A549 (cell line): Measurements from ENCODE around the gene NSUN3. TPM values are rescaled to one million over a fixed set of nuclear protein-coding genes. Genes with fewer than 3 reads are reported as not detected.

Experiments used
- ATAC-seq, 2 experiments: fragments of 200-7000 bp in 1 of 2; fragments of >200 bp in 1 of 2; cut with Nextera tagmentation in 1 of 2; cut with Tn5 transposase in 1 of 2; 3 replicates each; pipeline versions ENCODE4 v1.8.0 to v1.9.1; 2018 to 2020; ENCODE audit warnings: mild to moderate bottlenecking in 1 of 2, moderate library complexity in 1 of 2
- CTCF ChIA-PET: fragments of 300-600 bp; sonication (Branson Sonifier 250); formaldehyde crosslinking; extraction: SDS; loops from one replicate; lab custom pipeline; 2021; ENCODE audit warnings: antibody characterized with exemption, inconsistent platforms; lab: Yijun Ruan, JAX
- POLR2A ChIA-PET: fragments of 350-600 bp; formaldehyde crosslinking; extraction: SDS; loops from one replicate; lab custom pipeline; 2021; ENCODE audit warnings: antibody characterized with exemption, inconsistent platforms; lab: Yijun Ruan, JAX
- DNase-seq, 2 experiments: peaks; one replicate each; pipeline versions ENCODE4 v3.0.0 to v3.0.0-alpha.2; 2011 to 2016; ENCODE audit warnings: low read depth in 1 of 2, low spot score in 1 of 2
- FAIRE-seq: peaks from 2 replicates; lab custom pipeline; 2011; peaks lifted over from hg19 to GRCh38; lab: Jason Lieb, UNC
- H3K27ac ChIP-seq, 2 experiments: fragments of >200 bp; sonication (Bioruptor Twin); formaldehyde crosslinking; 3 replicates each; pipeline ENCODE4 v1.5.1; 2016 to 2017
- H3K4me1 ChIP-seq: fragments of >200 bp; sonication (Bioruptor Twin); formaldehyde crosslinking; 3 replicates; pipeline ENCODE4 v1.6.1; 2016
- H3K4me2 ChIP-seq: fragments of >200 bp; sonication (Bioruptor Twin); formaldehyde crosslinking; 3 replicates; pipeline ENCODE4 v1.6.1; 2016
- H3K4me3 ChIP-seq: fragments of >200 bp; sonication (Bioruptor Twin); formaldehyde crosslinking; 3 replicates; pipeline ENCODE4 v1.5.1; 2016
- H3K9me3 ChIP-seq: fragments of >200 bp; sonication (Bioruptor Twin); formaldehyde crosslinking; 3 replicates; pipeline ENCODE4 v1.6.1; 2016
- BHLHE40 ChIP-seq: IDR thresholded peaks from 2 replicates; pipeline ENCODE4 v1.6.1; 2012; ENCODE audit warnings: low read depth, low read length, inconsistent platforms
- CEBPB ChIP-seq, 2 experiments: fragments of >200 bp in 1 of 2; sonication (Bioruptor Twin) in 1 of 2; formaldehyde crosslinking in 1 of 2; IDR thresholded peaks; 2 replicates each; pipeline ENCODE4 v1.6.1; 2012 to 2016
- CHD2 ChIP-seq: fragments of 150-350 bp; IDR thresholded peaks from 2 replicates; pipeline ENCODE4 v1.6.1; 2014; ENCODE audit warnings: low read length; ENCODE audit not compliant: partially characterized antibody
- CHD4 ChIP-seq: fragments of 200-600 bp; sonication (generic); IDR thresholded peaks from 2 replicates; pipeline ENCODE4 v1.6.1; 2016; ENCODE audit warnings: antibody characterized with exemption, mild to moderate bottlenecking, borderline replicate concordance
- EHMT2 ChIP-seq: fragments of 200-600 bp; sonication (generic); IDR thresholded peaks from 2 replicates; pipeline ENCODE4 v1.6.1; 2016; ENCODE audit warnings: antibody characterized with exemption, low read depth, mild to moderate bottlenecking, moderate library complexity
- EP300 ChIP-seq, 2 experiments: fragments of >200 bp; sonication (Bioruptor Twin); formaldehyde crosslinking; IDR thresholded peaks; 2 replicates in 1 of 2; 3 replicates in 1 of 2; pipeline ENCODE4 v1.6.1; 2016 to 2017
- FOSB ChIP-seq: fragments of 250-450 bp; sonication (Bioruptor Pico); IDR thresholded peaks from 2 replicates; pipeline ENCODE4 v1.5.0; 2020; ENCODE audit warnings: mild to moderate bottlenecking, moderate library complexity
- FOXS1 ChIP-seq: fragments of 250-450 bp; sonication (Bioruptor Pico); IDR thresholded peaks from 2 replicates; pipeline ENCODE4 v1.5.0; 2020; ENCODE audit warnings: mild to moderate bottlenecking, moderate library complexity
- HOXB13 ChIP-seq: fragments of 250-450 bp; sonication (Bioruptor Pico); IDR thresholded peaks from 2 replicates; pipeline ENCODE4 v1.5.0; 2020; ENCODE audit warnings: low read depth, mild to moderate bottlenecking, moderate library complexity
- HOXB5 ChIP-seq: fragments of 250-450 bp; sonication (Bioruptor Pico); IDR thresholded peaks from 2 replicates; pipeline ENCODE4 v1.5.0; 2020; ENCODE audit warnings: mild to moderate bottlenecking, moderate library complexity
- JUNB ChIP-seq: fragments of >200 bp; sonication (Bioruptor Twin); formaldehyde crosslinking; IDR thresholded peaks from 2 replicates; pipeline ENCODE4 v1.6.1; 2016
- KDM1A ChIP-seq: fragments of 200-600 bp; sonication (generic); IDR thresholded peaks from 2 replicates; pipeline ENCODE4 v1.6.1; 2016; ENCODE audit warnings: low read depth, mild to moderate bottlenecking
- MAZ ChIP-seq: fragments of 150-350 bp; IDR thresholded peaks from 2 replicates; pipeline ENCODE4 v1.6.1; 2014; ENCODE audit warnings: antibody characterized with exemption, low read depth, low read length, borderline replicate concordance
- NFE2L2 ChIP-seq: fragments of 150-350 bp; conservative IDR thresholded peaks from 2 replicates; pipeline ENCODE4 v1.6.1; 2014; ENCODE audit warnings: low read length
- PHF8 ChIP-seq: fragments of 200-600 bp; sonication (generic); IDR thresholded peaks from 2 replicates; pipeline ENCODE4 v1.6.1; 2016; ENCODE audit warnings: low read depth, mild to moderate bottlenecking, antibody characterized with exemption, moderate library complexity, borderline replicate concordance
- POLR2A ChIP-seq: IDR thresholded peaks from 2 replicates; pipeline ENCODE4 v1.6.1; 2012; ENCODE audit warnings: mild to moderate bottlenecking, low read length
- RAD21 ChIP-seq, 2 experiments: fragments of >200 bp in 1 of 2; sonication (Bioruptor Twin) in 1 of 2; formaldehyde crosslinking in 1 of 2; IDR thresholded peaks in 1 of 2; conservative IDR thresholded peaks in 1 of 2; 2 replicates in 1 of 2; 3 replicates in 1 of 2; pipeline ENCODE4 v1.6.1; 2012 to 2018; ENCODE audit warnings: inconsistent platforms in 1 of 2
- RCOR1 ChIP-seq: fragments of 150-350 bp; IDR thresholded peaks from 2 replicates; pipeline ENCODE4 v1.6.1; 2014; ENCODE audit warnings: antibody characterized with exemption, low read length, low read depth
- RFX5 ChIP-seq: fragments of 450-650 bp; IDR thresholded peaks from 2 replicates; pipeline ENCODE4 v1.7.1; 2014; ENCODE audit warnings: antibody characterized with exemption, mild to moderate bottlenecking, moderate library complexity
- SREBF2 ChIP-seq: fragments of 450-650 bp; IDR thresholded peaks from 2 replicates; pipeline ENCODE4 v1.6.1; 2014; ENCODE audit warnings: mild to moderate bottlenecking, moderate library complexity
- TFCP2L1 ChIP-seq: fragments of 250-450 bp; sonication (Bioruptor Pico); IDR thresholded peaks from 2 replicates; pipeline ENCODE4 v1.5.0; 2021; ENCODE audit warnings: mild to moderate bottlenecking
- ZNF302 ChIP-seq: fragments of 250-450 bp; sonication (Bioruptor Pico); IDR thresholded peaks from 2 replicates; pipeline ENCODE4 v1.9.0; 2021; ENCODE audit warnings: inconsistent platforms, mild to moderate bottlenecking, moderate library complexity
- WGBS: methylation state at CpG from one replicate; pipeline ENCODE4 v1.1.6; 2017; ENCODE audit errors: missing lambda C conversion rate; 5-methylcytosine and 5-hydroxymethylcytosine counted together
- polyA plus RNA-seq, 4 experiments: library from polyadenylated mRNA; depleted of rRNA in 3 of 4; stranded (reverse); fragments of >200 nt; fragmentation: RNase III in 1 of 4; extraction: RNeasy Plus Mini Kit Qiagen cat#74134 plus additional on column Dnase treatment in 1 of 4; gene quantifications; 2 replicates in 3 of 4; 3 replicates in 1 of 4; pipeline ENCODE4 v1.2.3, GENCODE V29; 2011 to 2017
- TF ChIP-seq, protein P1 (sequence below): fragments of 450-650 bp; IDR thresholded peaks from 2 replicates; pipeline ENCODE4 v1.6.1; 2014; ENCODE audit warnings: antibody characterized with exemption
- TF ChIP-seq, protein P2 (sequence below): IDR thresholded peaks from 2 replicates; pipeline ENCODE4 v1.6.1; 2012
- TF ChIP-seq, protein P3 (sequence below): fragments of >200 bp; sonication (Bioruptor Twin); formaldehyde crosslinking; IDR thresholded peaks from 2 replicates; pipeline ENCODE4 v1.6.1; 2016
- TF ChIP-seq, protein P4 (sequence below): fragments of >200 bp; sonication (Bioruptor Twin); formaldehyde crosslinking; IDR thresholded peaks from 3 replicates; pipeline ENCODE4 v1.6.1; 2016
- TF ChIP-seq, protein P5 (sequence below): fragments of 250-450 bp; sonication (Bioruptor Pico); IDR thresholded peaks from 2 replicates; pipeline ENCODE4 v1.5.0; 2020; ENCODE audit warnings: low read depth, mild to moderate bottlenecking, moderate library complexity

Gene NSUN3
- polyA plus RNA-seq, 2 of the 4 experiments (the other 2 are of a cell fraction), result 8.6 to 13.5 TPM

DNA sequence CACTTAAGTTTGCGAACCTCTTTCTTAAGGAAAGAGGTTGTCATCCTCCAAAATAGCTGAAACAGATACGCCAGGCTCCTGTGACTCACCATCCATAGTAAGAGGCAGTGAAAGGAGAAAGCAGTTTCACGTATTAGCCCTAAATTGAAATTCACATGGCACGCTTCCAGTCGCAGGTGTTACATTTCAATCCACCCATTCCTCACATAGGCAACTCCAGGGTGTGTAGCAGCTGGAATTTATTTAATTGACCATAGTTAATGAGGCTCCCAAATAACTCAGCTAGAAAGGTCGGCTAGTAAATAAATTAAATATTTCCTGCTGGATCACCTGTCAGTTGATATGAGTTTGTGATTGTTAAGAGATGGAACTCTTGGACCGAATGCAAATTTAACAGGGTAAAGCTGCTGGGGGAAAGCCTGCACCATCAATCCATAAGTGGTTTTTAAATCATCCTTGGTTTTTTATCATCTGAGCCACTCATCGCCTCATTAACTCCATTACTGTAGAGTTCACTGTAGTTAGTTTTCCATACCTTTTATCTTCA is 19.6 kb downstream of the NSUN3 start:
- ChIA-PET CTCF (interaction anchor here (2.2 kb wide), 1 partner anchor 13 kb away, joined by 7 read pairs; no protein-coding TSS in a partner anchor), POLR2A (interaction anchor here (0.5 kb wide), 1 partner anchor 56 kb away, joined by 3 read pairs; no protein-coding TSS in a partner anchor)
- H3K4me1 ChIP-seq, result no peaks in the 10 kb centered on the region
- H3K4me2 ChIP-seq, result no peak overlapping the region
- no peak overlapping the region for H3K27ac ChIP-seq
- FAIRE-seq (peak; percentile 13), ATAC-seq (no peak), DNase-seq (no peak)
- WGBS, result 94% methylated on average over 8 of the region's 8 CpGs
- TF ChIP-seq HOXB5, result no peak
- TF ChIP-seq RCOR1, result no peak
- TF ChIP-seq, protein P1, sequence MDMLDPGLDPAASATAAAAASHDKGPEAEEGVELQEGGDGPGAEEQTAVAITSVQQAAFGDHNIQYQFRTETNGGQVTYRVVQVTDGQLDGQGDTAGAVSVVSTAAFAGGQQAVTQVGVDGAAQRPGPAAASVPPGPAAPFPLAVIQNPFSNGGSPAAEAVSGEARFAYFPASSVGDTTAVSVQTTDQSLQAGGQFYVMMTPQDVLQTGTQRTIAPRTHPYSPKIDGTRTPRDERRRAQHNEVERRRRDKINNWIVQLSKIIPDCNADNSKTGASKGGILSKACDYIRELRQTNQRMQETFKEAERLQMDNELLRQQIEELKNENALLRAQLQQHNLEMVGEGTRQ, result no peak
- no peak for TF ChIP-seq SREBF2
- TF ChIP-seq, protein P2, sequence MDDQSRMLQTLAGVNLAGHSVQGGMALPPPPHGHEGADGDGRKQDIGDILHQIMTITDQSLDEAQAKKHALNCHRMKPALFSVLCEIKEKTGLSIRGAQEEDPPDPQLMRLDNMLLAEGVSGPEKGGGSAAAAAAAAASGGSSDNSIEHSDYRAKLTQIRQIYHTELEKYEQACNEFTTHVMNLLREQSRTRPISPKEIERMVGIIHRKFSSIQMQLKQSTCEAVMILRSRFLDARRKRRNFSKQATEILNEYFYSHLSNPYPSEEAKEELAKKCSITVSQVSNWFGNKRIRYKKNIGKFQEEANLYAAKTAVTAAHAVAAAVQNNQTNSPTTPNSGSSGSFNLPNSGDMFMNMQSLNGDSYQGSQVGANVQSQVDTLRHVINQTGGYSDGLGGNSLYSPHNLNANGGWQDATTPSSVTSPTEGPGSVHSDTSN, result no peak
- TF ChIP-seq BHLHE40, result no peak
- TF ChIP-seq JUNB, result no peak
- no peak for TF ChIP-seq HOXB13 (CRISPR knock-in tag)
- no peak for TF ChIP-seq KDM1A
- no peak for TF ChIP-seq PHF8
- no peak for TF ChIP-seq TFCP2L1
- no peak for TF ChIP-seq CHD4
- no peak for TF ChIP-seq FOSB
- no peaks in the 10 kb centered on the region for H3K9me3 ChIP-seq
- no peak overlapping the region for H3K4me3 ChIP-seq

DNA sequence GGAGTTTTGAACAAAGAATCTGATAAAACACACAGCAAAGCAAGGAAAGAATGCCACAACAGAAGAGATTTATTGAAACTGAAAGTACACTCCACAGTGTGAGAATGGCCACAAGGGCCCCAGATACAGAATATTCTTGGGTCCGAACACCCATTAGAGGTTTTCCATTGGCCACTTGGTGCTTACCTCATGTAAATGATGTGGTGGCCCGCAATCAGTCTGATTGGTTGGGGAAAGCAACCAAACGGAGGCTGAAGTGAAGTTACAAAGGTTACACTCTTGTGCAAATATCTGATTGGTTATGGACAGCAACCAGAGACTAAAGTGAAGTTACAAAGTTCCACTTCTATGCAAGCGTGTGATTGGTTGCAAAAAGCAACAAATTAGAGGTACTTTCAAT is 20.4 kb downstream of the NSUN3 start:
- no peaks in the 10 kb centered on the region for H3K4me1 ChIP-seq
- no peak overlapping the region for H3K4me3 ChIP-seq
- H3K27ac ChIP-seq, result no peak overlapping the region
- TF ChIP-seq FOXS1 (CRISPR knock-in tag), result no peak
- TF ChIP-seq CHD2, result no peak
- no peak for TF ChIP-seq EHMT2
- TF ChIP-seq CEBPB (IDR thresholded peaks at IDR 0.05), result no peak
- no peak for TF ChIP-seq RFX5
- TF ChIP-seq, protein P3, sequence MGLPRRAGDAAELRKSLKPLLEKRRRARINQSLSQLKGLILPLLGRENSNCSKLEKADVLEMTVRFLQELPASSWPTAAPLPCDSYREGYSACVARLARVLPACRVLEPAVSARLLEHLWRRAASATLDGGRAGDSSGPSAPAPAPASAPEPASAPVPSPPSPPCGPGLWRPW, result no peak
- no peak for TF ChIP-seq CHD4
- no peak for TF ChIP-seq NFE2L2
- no peak for TF ChIP-seq SREBF2
- TF ChIP-seq POLR2A, result no peak
- TF ChIP-seq RAD21 (conservative IDR thresholded peaks at IDR 0.05 in 1 of 2, IDR thresholded peaks at IDR 0.05 in 1 of 2), result no peak
- TF ChIP-seq, protein P4, sequence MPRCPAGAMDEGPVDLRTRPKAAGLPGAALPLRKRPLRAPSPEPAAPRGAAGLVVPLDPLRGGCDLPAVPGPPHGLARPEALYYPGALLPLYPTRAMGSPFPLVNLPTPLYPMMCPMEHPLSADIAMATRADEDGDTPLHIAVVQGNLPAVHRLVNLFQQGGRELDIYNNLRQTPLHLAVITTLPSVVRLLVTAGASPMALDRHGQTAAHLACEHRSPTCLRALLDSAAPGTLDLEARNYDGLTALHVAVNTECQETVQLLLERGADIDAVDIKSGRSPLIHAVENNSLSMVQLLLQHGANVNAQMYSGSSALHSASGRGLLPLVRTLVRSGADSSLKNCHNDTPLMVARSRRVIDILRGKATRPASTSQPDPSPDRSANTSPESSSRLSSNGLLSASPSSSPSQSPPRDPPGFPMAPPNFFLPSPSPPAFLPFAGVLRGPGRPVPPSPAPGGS, result no peak
- TF ChIP-seq, protein P5, sequence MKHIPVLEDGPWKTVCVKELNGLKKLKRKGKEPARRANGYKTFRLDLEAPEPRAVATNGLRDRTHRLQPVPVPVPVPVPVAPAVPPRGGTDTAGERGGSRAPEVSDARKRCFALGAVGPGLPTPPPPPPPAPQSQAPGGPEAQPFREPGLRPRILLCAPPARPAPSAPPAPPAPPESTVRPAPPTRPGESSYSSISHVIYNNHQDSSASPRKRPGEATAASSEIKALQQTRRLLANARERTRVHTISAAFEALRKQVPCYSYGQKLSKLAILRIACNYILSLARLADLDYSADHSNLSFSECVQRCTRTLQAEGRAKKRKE, result no peak
- TF ChIP-seq HOXB13 (CRISPR knock-in tag), result no peak
- TF ChIP-seq MAZ, result no peak
- no peak for TF ChIP-seq ZNF302 (CRISPR knock-in tag)
- TF ChIP-seq EP300 (IDR thresholded peaks at IDR 0.05), result no peak
- TF ChIP-seq, all 56 proteins: peak for 0
- 82% methylated on average over 4 of the region's 4 CpGs for WGBS
- no peak overlapping the region for H3K4me2 ChIP-seq
- H3K9me3 ChIP-seq, result no peaks in the 10 kb centered on the region
- ChIA-PET POLR2A (no interaction called here), CTCF (interaction anchor here (2.2 kb wide), 1 partner anchor 14 kb away, joined by 7 read pairs; no protein-coding TSS in a partner anchor)
- ATAC-seq (no peak), FAIRE-seq (no peak), DNase-seq (no peak)
